HS-5 (cell line): ENCODE results near the gene SORCS2.

Experiments
- DNase-seq: peaks from one replicate; pipeline ENCODE4 v3.0.0-alpha.2; 2012; ENCODE audit warnings: low read depth

The SORCS2 gene

GRCh38 chr4:7415927-7416686 is 223.8 kb downstream of the SORCS2 start:
- no peak for DNase-seq

GRCh38 chr4:7416745-7417432 is 224.6 kb downstream of the SORCS2 start:
- no peak for DNase-seq

- DNase-seq = no peak
Measured at GRCh38 chr4:7417639-7418038, 225.3 kb downstream of the SORCS2 start.

- no peak for DNase-seq
Measured at GRCh38 chr4:7418131-7418943, 226.0 kb downstream of the SORCS2 start.

- DNase-seq = no peak
Measured at GRCh38 chr4:7419961-7420660, 227.8 kb downstream of the SORCS2 start.

- DNase-seq = no peak
Measured at GRCh38 chr4:7420661-7421040, 228.3 kb downstream of the SORCS2 start.

GRCh38 chr4:7421356-7422150 is 229.2 kb downstream of the SORCS2 start:
- no peak for DNase-seq

- no peak for DNase-seq
Measured at GRCh38 chr4:7422151-7422897, 230.0 kb downstream of the SORCS2 start.

- no peak for DNase-seq
Measured at GRCh38 chr4:7422898-7423180, 230.5 kb downstream of the SORCS2 start.

- DNase-seq = no peak
Measured at GRCh38 chr4:7423391-7423790, 231.1 kb downstream of the SORCS2 start.

- no peak for DNase-seq
Measured at GRCh38 chr4:7423801-7424552, 231.6 kb downstream of the SORCS2 start.

GRCh38 chr4:7424553-7425111 is 232.3 kb downstream of the SORCS2 start:
- DNase-seq = no peak

GRCh38 chr4:7425124-7425523 is 232.8 kb downstream of the SORCS2 start:
- no peak for DNase-seq

GRCh38 chr4:7425591-7426468 is 233.5 kb downstream of the SORCS2 start:
- no peak for DNase-seq

GRCh38 chr4:7426525-7427171 is 234.3 kb downstream of the SORCS2 start:
- DNase-seq = no peak

- DNase-seq = no peak
Measured at GRCh38 chr4:7427361-7427760, 235.0 kb downstream of the SORCS2 start.

GRCh38 chr4:7427831-7428260 is 235.5 kb downstream of the SORCS2 start:
- DNase-seq = no peak
